GM23338 (cell line): Measurements from ENCODE around the gene TPST1. TPM values are rescaled to one million over a fixed set of nuclear protein-coding genes. Genes with fewer than 3 reads are reported as not detected.

Source experiments
- ATAC-seq: fragments of 200-7000 bp; cut with Tn5 transposase; 3 replicates; pipeline ENCODE4 v1.9.1; 2020
- DNase-seq: peaks from one replicate; pipeline ENCODE4 v3.0.0-alpha.2; 2015; ENCODE audit warnings: low spot score
- H2AFZ ChIP-seq: fragments of 200-600 bp; sonication (generic); 2 replicates; pipeline ENCODE4 v1.8.0; 2016; ENCODE audit warnings: antibody characterized with exemption, mild to moderate bottlenecking, moderate library complexity
- H3F3A ChIP-seq: fragments of 200-600 bp; sonication (generic); replicated peaks from 2 replicates; pipeline ENCODE4 v1.8.0; 2017; ENCODE audit warnings: antibody characterized with exemption, mixed run types, low read depth
- H3K27ac ChIP-seq: fragments of 200-600 bp; sonication (generic); 2 replicates; pipeline ENCODE4 v1.6.1; 2016; ENCODE audit warnings: low read depth
- H3K27me3 ChIP-seq: fragments of 200-600 bp; sonication (generic); 2 replicates; pipeline ENCODE4 v1.8.0; 2016; ENCODE audit warnings: mild to moderate bottlenecking, mixed run types, moderate library complexity; ENCODE audit not compliant: insufficient read depth
- H3K36me3 ChIP-seq: fragments of 200-600 bp; sonication (generic); 2 replicates; pipeline ENCODE4 v1.8.0; 2016; ENCODE audit warnings: mild to moderate bottlenecking; ENCODE audit not compliant: insufficient read depth
- H3K4me1 ChIP-seq: fragments of 200-600 bp; sonication (generic); 2 replicates; pipeline ENCODE4 v1.8.0; 2016; ENCODE audit warnings: mild to moderate bottlenecking, moderate library complexity; ENCODE audit not compliant: insufficient read depth
- H3K4me2 ChIP-seq: fragments of 200-600 bp; sonication (generic); 2 replicates; pipeline ENCODE4 v1.7.1; 2017; ENCODE audit warnings: mixed run types
- H3K4me3 ChIP-seq: fragments of 200-600 bp; sonication (generic); 2 replicates; pipeline ENCODE4 v1.6.1; 2016; ENCODE audit warnings: mixed run types
- H3K79me2 ChIP-seq: fragments of 200-600 bp; sonication (generic); replicated peaks from 2 replicates; pipeline ENCODE4 v1.8.0; 2017; ENCODE audit warnings: mild to moderate bottlenecking; ENCODE audit not compliant: insufficient read depth
- H3K9me2 ChIP-seq: fragments of 200-600 bp; sonication (generic); 2 replicates; pipeline ENCODE4 v1.8.0; 2017; ENCODE audit not compliant: insufficient read depth
- H4K20me1 ChIP-seq: fragments of 200-600 bp; sonication (generic); replicated peaks from 2 replicates; pipeline ENCODE4 v1.8.0; 2017; ENCODE audit warnings: mild to moderate bottlenecking; ENCODE audit not compliant: insufficient read depth
- H3K27ac Mint-ChIP-seq: 2 replicates; pipeline ENCODE4 v1.8.0; 2020; ENCODE audit warnings: inconsistent platforms, mild to moderate bottlenecking, moderate library complexity, mixed read lengths
- H3K27me3 Mint-ChIP-seq: 3 replicates; pipeline ENCODE4 v1.8.0; 2022; ENCODE audit warnings: low read depth, mild to moderate bottlenecking, moderate library complexity, mixed read lengths, inconsistent platforms; ENCODE audit not compliant: insufficient read depth, poor library complexity
- H3K36me3 Mint-ChIP-seq: 3 replicates; pipeline ENCODE4 v1.8.0; 2021; ENCODE audit warnings: low read depth, mild to moderate bottlenecking, inconsistent platforms, moderate library complexity, mixed read lengths
- H3K4me1 Mint-ChIP-seq: 3 replicates; pipeline ENCODE4 v1.8.0; 2020; ENCODE audit warnings: mild to moderate bottlenecking, inconsistent platforms, mixed read lengths
- H3K4me3 Mint-ChIP-seq: 3 replicates; pipeline ENCODE4 v1.8.0; 2021; ENCODE audit warnings: moderate library complexity, mild to moderate bottlenecking, inconsistent platforms, mixed read lengths
- H3K9me3 Mint-ChIP-seq: 3 replicates; pipeline ENCODE4 v1.8.0; 2020; ENCODE audit warnings: moderate library complexity, mild to moderate bottlenecking, inconsistent platforms, mixed read lengths
- CREB1 ChIP-seq: fragments of 250-450 bp; sonication (Bioruptor Pico); IDR thresholded peaks from 2 replicates; pipeline ENCODE4 v1.5.0; 2020; ENCODE audit warnings: low read depth, mild to moderate bottlenecking, moderate library complexity
- EZH2 ChIP-seq: fragments of 200-600 bp; sonication (generic); IDR thresholded peaks from one replicate; pipeline ENCODE4 v1.8.0; 2017; ENCODE audit warnings: antibody characterized with exemption, mild to moderate bottlenecking, low read depth; ENCODE audit not compliant: unreplicated experiment
- EZH2phosphoT487 ChIP-seq: fragments of 200-600 bp; sonication (generic); IDR thresholded peaks from one replicate; pipeline ENCODE4 v1.8.1; 2018; ENCODE audit warnings: antibody characterized with exemption; ENCODE audit not compliant: unreplicated experiment
- JUNB ChIP-seq: IDR thresholded peaks from one replicate; pipeline ENCODE4 v1.6.1; 2016; ENCODE audit warnings: antibody characterized with exemption; ENCODE audit not compliant: unreplicated experiment
- NANOG ChIP-seq: IDR thresholded peaks from 2 replicates; pipeline ENCODE4 v1.6.1; 2016; ENCODE audit warnings: antibody characterized with exemption, borderline replicate concordance
- STAT1 ChIP-seq: IDR thresholded peaks from one replicate; pipeline ENCODE4 v1.6.1; 2016; ENCODE audit warnings: antibody characterized with exemption; ENCODE audit not compliant: unreplicated experiment
- ZNF114 ChIP-seq: fragments of 250-450 bp; sonication (Bioruptor Pico); IDR thresholded peaks from 2 replicates; pipeline ENCODE4 v1.5.0; 2020; ENCODE audit warnings: mild to moderate bottlenecking, moderate library complexity
- ZNF331 ChIP-seq: fragments of 250-450 bp; sonication (Bioruptor Pico); IDR thresholded peaks from 2 replicates; pipeline ENCODE4 v1.5.0; 2020; ENCODE audit warnings: low read depth, mild to moderate bottlenecking, moderate library complexity
- polyA plus RNA-seq: library from polyadenylated mRNA; unstranded; fragments of >200 nt; fragmentation: Nextera tagmentation; extraction: Ambion mirVana; gene quantifications from 2 replicates; pipeline ENCODE4 v1.2.1, GENCODE V29; 2016
- total RNA-seq: library from RNA; depleted of rRNA; stranded (reverse); fragments of >200 nt; shearing (Covaris generic); gene quantifications from 2 replicates; pipeline ENCODE4 v1.2.3, GENCODE V29; 2014
- TF ChIP-seq, protein P1 (sequence below): IDR thresholded peaks from 2 replicates; pipeline ENCODE4 v1.6.1; 2016; ENCODE audit warnings: antibody characterized with exemption
- TF ChIP-seq, protein P2 (sequence below): IDR thresholded peaks from one replicate; pipeline ENCODE4 v1.6.1; 2018; ENCODE audit warnings: antibody characterized with exemption; ENCODE audit not compliant: unreplicated experiment
- TF ChIP-seq, protein P3 (sequence below): fragments of 250-450 bp; sonication (Bioruptor Pico); IDR thresholded peaks from 2 replicates; pipeline ENCODE4 v1.5.0; 2020; ENCODE audit warnings: mild to moderate bottlenecking, moderate library complexity

TPST1 gene
- total and polyA plus RNA-seq, 2 experiments from 2014 or later: 10.7 to 19.2 TPM

DNA sequence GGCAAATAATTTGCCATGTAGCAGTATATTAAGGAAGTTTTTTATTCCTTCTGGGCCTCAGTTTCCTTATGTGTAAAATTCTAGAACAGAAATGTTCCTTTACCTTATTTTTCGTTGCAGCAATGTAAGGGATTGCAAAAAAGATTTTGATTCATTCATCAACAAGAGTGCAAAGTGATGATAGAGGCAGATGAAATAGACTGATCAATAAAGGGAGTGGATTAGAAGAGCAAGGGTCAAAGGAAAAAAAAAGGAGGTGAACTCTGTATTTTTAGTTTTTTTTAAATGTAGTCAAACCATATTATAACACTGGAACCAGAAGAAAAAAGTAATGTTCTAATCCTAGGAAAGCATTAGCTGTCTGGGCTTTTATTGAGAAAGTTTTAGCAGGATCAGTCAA is 14.7 kb downstream of the TPST1 start:
- no peak for ATAC-seq
- peaks cover 1% of the 10 kb centered on the region for H3K27me3 Mint-ChIP-seq
- Histone ChIP-seq H3K4me2 (no peak overlapping the region), H3K4me1 (no peaks in the 10 kb centered on the region), H3K79me2 (peaks cover 54% of the 10 kb centered on the region), H4K20me1 (0 out of 2 replicates have a peak, but pooled peaks cover 4% of the 10 kb centered on the region), H3K27me3 (no peaks in the 10 kb centered on the region), H2AFZ (no peak overlapping the region), H3K27ac (no peak overlapping the region), H3K36me3 (no peaks in the 10 kb centered on the region), H3F3A (no peaks in the 10 kb centered on the region), H3K4me3 (no peak overlapping the region), H3K9me2 (no peaks in the 10 kb centered on the region)
- no peaks in the 10 kb centered on the region for H3K9me3 Mint-ChIP-seq
- H3K36me3 Mint-ChIP-seq: no peaks in the 10 kb centered on the region
- no peak overlapping the region for H3K4me3 Mint-ChIP-seq
- H3K4me1 Mint-ChIP-seq: no peaks in the 10 kb centered on the region
- TF ChIP-seq STAT1 (no peak), JUNB (no peak), EZH2phosphoT487 (no peak), EZH2 (no peak), ZNF331 (CRISPR knock-in tag) (no peak), NANOG (no peak), ZNF114 (no peak), CREB1 (no peak)
- TF ChIP-seq, protein P1, sequence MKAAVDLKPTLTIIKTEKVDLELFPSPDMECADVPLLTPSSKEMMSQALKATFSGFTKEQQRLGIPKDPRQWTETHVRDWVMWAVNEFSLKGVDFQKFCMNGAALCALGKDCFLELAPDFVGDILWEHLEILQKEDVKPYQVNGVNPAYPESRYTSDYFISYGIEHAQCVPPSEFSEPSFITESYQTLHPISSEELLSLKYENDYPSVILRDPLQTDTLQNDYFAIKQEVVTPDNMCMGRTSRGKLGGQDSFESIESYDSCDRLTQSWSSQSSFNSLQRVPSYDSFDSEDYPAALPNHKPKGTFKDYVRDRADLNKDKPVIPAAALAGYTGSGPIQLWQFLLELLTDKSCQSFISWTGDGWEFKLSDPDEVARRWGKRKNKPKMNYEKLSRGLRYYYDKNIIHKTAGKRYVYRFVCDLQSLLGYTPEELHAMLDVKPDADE: no peak
- TF ChIP-seq, protein P2, sequence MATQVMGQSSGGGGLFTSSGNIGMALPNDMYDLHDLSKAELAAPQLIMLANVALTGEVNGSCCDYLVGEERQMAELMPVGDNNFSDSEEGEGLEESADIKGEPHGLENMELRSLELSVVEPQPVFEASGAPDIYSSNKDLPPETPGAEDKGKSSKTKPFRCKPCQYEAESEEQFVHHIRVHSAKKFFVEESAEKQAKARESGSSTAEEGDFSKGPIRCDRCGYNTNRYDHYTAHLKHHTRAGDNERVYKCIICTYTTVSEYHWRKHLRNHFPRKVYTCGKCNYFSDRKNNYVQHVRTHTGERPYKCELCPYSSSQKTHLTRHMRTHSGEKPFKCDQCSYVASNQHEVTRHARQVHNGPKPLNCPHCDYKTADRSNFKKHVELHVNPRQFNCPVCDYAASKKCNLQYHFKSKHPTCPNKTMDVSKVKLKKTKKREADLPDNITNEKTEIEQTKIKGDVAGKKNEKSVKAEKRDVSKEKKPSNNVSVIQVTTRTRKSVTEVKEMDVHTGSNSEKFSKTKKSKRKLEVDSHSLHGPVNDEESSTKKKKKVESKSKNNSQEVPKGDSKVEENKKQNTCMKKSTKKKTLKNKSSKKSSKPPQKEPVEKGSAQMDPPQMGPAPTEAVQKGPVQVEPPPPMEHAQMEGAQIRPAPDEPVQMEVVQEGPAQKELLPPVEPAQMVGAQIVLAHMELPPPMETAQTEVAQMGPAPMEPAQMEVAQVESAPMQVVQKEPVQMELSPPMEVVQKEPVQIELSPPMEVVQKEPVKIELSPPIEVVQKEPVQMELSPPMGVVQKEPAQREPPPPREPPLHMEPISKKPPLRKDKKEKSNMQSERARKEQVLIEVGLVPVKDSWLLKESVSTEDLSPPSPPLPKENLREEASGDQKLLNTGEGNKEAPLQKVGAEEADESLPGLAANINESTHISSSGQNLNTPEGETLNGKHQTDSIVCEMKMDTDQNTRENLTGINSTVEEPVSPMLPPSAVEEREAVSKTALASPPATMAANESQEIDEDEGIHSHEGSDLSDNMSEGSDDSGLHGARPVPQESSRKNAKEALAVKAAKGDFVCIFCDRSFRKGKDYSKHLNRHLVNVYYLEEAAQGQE: no peak
- TF ChIP-seq, protein P3, sequence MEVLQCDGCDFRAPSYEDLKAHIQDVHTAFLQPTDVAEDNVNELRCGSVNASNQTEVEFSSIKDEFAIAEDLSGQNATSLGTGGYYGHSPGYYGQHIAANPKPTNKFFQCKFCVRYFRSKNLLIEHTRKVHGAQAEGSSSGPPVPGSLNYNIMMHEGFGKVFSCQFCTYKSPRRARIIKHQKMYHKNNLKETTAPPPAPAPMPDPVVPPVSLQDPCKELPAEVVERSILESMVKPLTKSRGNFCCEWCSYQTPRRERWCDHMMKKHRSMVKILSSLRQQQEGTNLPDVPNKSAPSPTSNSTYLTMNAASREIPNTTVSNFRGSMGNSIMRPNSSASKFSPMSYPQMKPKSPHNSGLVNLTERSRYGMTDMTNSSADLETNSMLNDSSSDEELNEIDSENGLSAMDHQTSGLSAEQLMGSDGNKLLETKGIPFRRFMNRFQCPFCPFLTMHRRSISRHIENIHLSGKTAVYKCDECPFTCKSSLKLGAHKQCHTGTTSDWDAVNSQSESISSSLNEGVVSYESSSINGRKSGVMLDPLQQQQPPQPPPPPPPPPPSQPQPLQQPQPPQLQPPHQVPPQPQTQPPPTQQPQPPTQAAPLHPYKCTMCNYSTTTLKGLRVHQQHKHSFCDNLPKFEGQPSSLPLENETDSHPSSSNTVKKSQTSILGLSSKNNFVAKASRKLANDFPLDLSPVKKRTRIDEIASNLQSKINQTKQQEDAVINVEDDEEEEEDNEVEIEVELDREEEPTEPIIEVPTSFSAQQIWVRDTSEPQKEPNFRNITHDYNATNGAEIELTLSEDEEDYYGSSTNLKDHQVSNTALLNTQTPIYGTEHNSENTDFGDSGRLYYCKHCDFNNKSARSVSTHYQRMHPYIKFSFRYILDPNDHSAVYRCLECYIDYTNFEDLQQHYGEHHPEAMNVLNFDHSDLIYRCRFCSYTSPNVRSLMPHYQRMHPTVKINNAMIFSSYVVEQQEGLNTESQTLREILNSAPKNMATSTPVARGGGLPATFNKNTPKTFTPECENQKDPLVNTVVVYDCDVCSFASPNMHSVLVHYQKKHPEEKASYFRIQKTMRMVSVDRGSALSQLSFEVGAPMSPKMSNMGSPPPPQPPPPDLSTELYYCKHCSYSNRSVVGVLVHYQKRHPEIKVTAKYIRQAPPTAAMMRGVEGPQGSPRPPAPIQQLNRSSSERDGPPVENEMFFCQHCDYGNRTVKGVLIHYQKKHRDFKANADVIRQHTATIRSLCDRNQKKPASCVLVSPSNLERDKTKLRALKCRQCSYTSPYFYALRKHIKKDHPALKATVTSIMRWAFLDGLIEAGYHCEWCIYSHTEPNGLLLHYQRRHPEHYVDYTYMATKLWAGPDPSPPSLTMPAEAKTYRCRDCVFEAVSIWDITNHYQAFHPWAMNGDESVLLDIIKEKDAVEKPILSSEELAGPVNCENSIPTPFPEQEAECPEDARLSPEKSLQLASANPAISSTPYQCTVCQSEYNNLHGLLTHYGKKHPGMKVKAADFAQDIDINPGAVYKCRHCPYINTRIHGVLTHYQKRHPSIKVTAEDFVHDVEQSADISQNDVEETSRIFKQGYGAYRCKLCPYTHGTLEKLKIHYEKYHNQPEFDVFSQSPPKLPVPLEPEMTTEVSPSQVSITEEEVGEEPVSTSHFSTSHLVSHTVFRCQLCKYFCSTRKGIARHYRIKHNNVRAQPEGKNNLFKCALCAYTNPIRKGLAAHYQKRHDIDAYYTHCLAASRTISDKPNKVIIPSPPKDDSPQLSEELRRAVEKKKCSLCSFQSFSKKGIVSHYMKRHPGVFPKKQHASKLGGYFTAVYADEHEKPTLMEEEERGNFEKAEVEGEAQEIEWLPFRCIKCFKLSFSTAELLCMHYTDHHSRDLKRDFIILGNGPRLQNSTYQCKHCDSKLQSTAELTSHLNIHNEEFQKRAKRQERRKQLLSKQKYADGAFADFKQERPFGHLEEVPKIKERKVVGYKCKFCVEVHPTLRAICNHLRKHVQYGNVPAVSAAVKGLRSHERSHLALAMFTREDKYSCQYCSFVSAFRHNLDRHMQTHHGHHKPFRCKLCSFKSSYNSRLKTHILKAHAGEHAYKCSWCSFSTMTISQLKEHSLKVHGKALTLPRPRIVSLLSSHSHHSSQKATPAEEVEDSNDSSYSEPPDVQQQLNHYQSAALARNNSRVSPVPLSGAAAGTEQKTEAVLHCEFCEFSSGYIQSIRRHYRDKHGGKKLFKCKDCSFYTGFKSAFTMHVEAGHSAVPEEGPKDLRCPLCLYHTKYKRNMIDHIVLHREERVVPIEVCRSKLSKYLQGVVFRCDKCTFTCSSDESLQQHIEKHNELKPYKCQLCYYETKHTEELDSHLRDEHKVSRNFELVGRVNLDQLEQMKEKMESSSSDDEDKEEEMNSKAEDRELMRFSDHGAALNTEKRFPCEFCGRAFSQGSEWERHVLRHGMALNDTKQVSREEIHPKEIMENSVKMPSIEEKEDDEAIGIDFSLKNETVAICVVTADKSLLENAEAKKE: no peak
- H3K27ac Mint-ChIP-seq: no peak overlapping the region
- DNase-seq: no peak
